OCI-LY3 (cell line): ENCODE results near the gene TPX2.
A peak's percentile ranks its signal among the peaks of the same experiment; 100 is the strongest.

Source experiments
- H2AFZ ChIP-seq: fragments of 200-600, 300-600 bp; shearing (Covaris generic); 2 replicates; pipeline ENCODE4 v1.6.0; 2014; ENCODE audit warnings: antibody characterized with exemption, low read depth, low read length
- H3K27ac ChIP-seq: fragments of 200-600, 300-600 bp; sonication (generic); 2 replicates; pipeline ENCODE4 v1.5.1; 2014; ENCODE audit warnings: mild to moderate bottlenecking, low read length, moderate library complexity, mixed read lengths
- H3K27me3 ChIP-seq: fragments of 200-600, 300-600 bp; sonication (generic); 2 replicates; pipeline ENCODE4 v1.6.1; 2014; ENCODE audit warnings: low read depth, low read length, mixed read lengths
- H3K36me3 ChIP-seq: fragments of 200-600, 300-600 bp; sonication (generic); replicated peaks from 2 replicates; pipeline ENCODE3; 2014; ENCODE audit warnings: low read depth, low read length, mixed read lengths
- H3K4me1 ChIP-seq: fragments of 300-600, 200-600 bp; sonication (generic); 2 replicates; pipeline ENCODE4 v1.6.1; 2014; ENCODE audit warnings: low read length, mixed read lengths
- H3K4me2 ChIP-seq: fragments of 200-600, 300-600 bp; sonication (generic); 2 replicates; pipeline ENCODE4 v1.6.1; 2014; ENCODE audit warnings: low read length, mixed read lengths
- H3K4me3 ChIP-seq: fragments of 300-600, 200-600 bp; sonication (generic); 2 replicates; pipeline ENCODE4 v1.5.1; 2014; ENCODE audit warnings: antibody characterized with exemption, mild to moderate bottlenecking, low read length, moderate library complexity
- H3K79me2 ChIP-seq: fragments of 300-600, 200-600 bp; shearing (Covaris generic); 2 replicates; pipeline ENCODE4 v1.6.1; 2014; ENCODE audit warnings: mild to moderate bottlenecking, low read length, mixed read lengths
- H3K9ac ChIP-seq: fragments of 300-600, 200-600 bp; shearing (Covaris generic); 2 replicates; pipeline ENCODE4 v1.6.0; 2014; ENCODE audit warnings: mild to moderate bottlenecking, low read length, moderate library complexity
- H3K9me3 ChIP-seq: fragments of 200-600, 300-600 bp; shearing (Covaris generic); 2 replicates; pipeline ENCODE4 v1.6.1; 2014; ENCODE audit warnings: low read length, mixed read lengths; ENCODE audit not compliant: insufficient read depth
- H4K20me1 ChIP-seq: fragments of 200-600, 300-600 bp; sonication (generic); 2 replicates; pipeline ENCODE4 v1.6.1; 2016; ENCODE audit warnings: low read length, mixed read lengths; ENCODE audit not compliant: insufficient read depth
- CTCF ChIP-seq: fragments of 200-600, 300-600 bp; sonication (generic); IDR thresholded peaks from 2 replicates; pipeline ENCODE4 v1.5.1; 2014; ENCODE audit warnings: antibody characterized with exemption, low read length, low read depth
- EZH2phosphoT487 ChIP-seq: fragments of 200-600 bp; shearing (Covaris generic); IDR thresholded peaks from 2 replicates; pipeline ENCODE4 v1.6.1; 2018; ENCODE audit warnings: antibody characterized with exemption, mixed run types, low read depth

The TPX2 gene

GRCh38 chr20:31718952-31719643, 20.0 kb upstream of the TPX2 start:
- peak overlapping the region; percentile 90 for H3K27ac ChIP-seq
- H3K4me2 ChIP-seq = peak overlapping the region; percentile 95
- H3K4me3 ChIP-seq = peak overlapping the region; percentile 91
- peaks cover 87% of the 10 kb centered on the region for H3K79me2 ChIP-seq
- peaks cover 46% of the 10 kb centered on the region for H3K36me3 ChIP-seq
- H3K4me1 ChIP-seq = peaks cover 69% of the 10 kb centered on the region
- H3K9ac ChIP-seq = peak overlapping the region; percentile 99; the same call in 1 of the 2 replicates
- no peak for TF ChIP-seq CTCF
- H3K9me3 ChIP-seq = no peaks in the 10 kb centered on the region
- no peak overlapping the region for H2AFZ ChIP-seq
- H4K20me1 ChIP-seq = peaks cover 5% of the 10 kb centered on the region; the same call in 1 of the 2 replicates
- no peaks in the 10 kb centered on the region for H3K27me3 ChIP-seq

GRCh38 chr20:31719644-31720485, 19.2 kb upstream of the TPX2 start:
- Histone ChIP-seq H3K9me3 (no peaks in the 10 kb centered on the region), H3K4me3 (peak overlapping the region; percentile 91), H3K4me2 (peak overlapping the region; percentile 95), H3K27ac (peak overlapping the region; percentile 90), H3K79me2 (peaks cover 79% of the 10 kb centered on the region), H3K4me1 (peaks cover 70% of the 10 kb centered on the region), H3K9ac (peak overlapping the region; percentile 99), H3K27me3 (no peaks in the 10 kb centered on the region), H4K20me1 (peaks cover 5% of the 10 kb centered on the region; the same call in 1 of the 2 replicates), H2AFZ (no peak overlapping the region), H3K36me3 (peaks cover 40% of the 10 kb centered on the region)
- TF ChIP-seq EZH2phosphoT487 = no peak

- Histone ChIP-seq H3K9me3 (no peaks in the 10 kb centered on the region), H3K27ac (peak overlapping the region; percentile 90), H2AFZ (no peak overlapping the region), H3K27me3 (no peaks in the 10 kb centered on the region), H3K4me2 (peak overlapping the region; percentile 95), H3K79me2 (peaks cover 70% of the 10 kb centered on the region), H3K4me3 (peak overlapping the region; percentile 91), H3K4me1 (peaks cover 70% of the 10 kb centered on the region), H3K9ac (peak overlapping the region; percentile 99), H3K36me3 (peaks cover 34% of the 10 kb centered on the region), H4K20me1 (peaks cover 5% of the 10 kb centered on the region; the same call in 1 of the 2 replicates)
- TF ChIP-seq EZH2phosphoT487 = no peak
- TF ChIP-seq CTCF = peak; percentile 48
Observed at GRCh38 chr20:31720486-31721407, 18.3 kb upstream of the TPX2 start.

GRCh38 chr20:31721408-31722256, 17.5 kb upstream of the TPX2 start:
- Histone ChIP-seq H3K9me3 (no peaks in the 10 kb centered on the region), H3K9ac (peak overlapping the region; percentile 99), H3K4me2 (peak overlapping the region; percentile 95), H3K36me3 (peaks cover 25% of the 10 kb centered on the region), H3K27ac (peak overlapping the region; percentile 90), H3K79me2 (peaks cover 62% of the 10 kb centered on the region), H2AFZ (no peak overlapping the region), H3K4me3 (peak overlapping the region; percentile 91), H3K27me3 (no peaks in the 10 kb centered on the region), H4K20me1 (peaks cover 5% of the 10 kb centered on the region; the same call in 1 of the 2 replicates), H3K4me1 (peaks cover 61% of the 10 kb centered on the region)
- TF ChIP-seq EZH2phosphoT487 (no peak), CTCF (no peak)
